Activated naive CD8-positive, alpha-beta T cell treated with anti-CD3 and anti-CD28 coated beads for 36 hours (primary cell): Measurements from ENCODE around the gene TWIST1. TPM values are rescaled to one million over a fixed set of nuclear protein-coding genes. Genes with fewer than 3 reads are reported as not detected.

Experiments used
- DNase-seq: peaks from one replicate; pipeline ENCODE4 v3.0.0; 2021
- H3K27ac Mint-ChIP-seq: one replicate; pipeline ENCODE4 v1.8.0; 2022; ENCODE audit warnings: mild to moderate bottlenecking, moderate library complexity, mixed read lengths
- H3K27me3 Mint-ChIP-seq: one replicate; pipeline ENCODE4 v1.8.0; 2022; ENCODE audit warnings: mild to moderate bottlenecking, mixed read lengths
- H3K36me3 Mint-ChIP-seq: one replicate; pipeline ENCODE4 v1.8.0; 2021; ENCODE audit warnings: mild to moderate bottlenecking, mixed read lengths
- H3K4me1 Mint-ChIP-seq: one replicate; pipeline ENCODE4 v1.8.0; 2021; ENCODE audit warnings: mixed read lengths
- H3K4me3 Mint-ChIP-seq: one replicate; pipeline ENCODE4 v1.8.0; 2022; ENCODE audit warnings: mild to moderate bottlenecking, moderate library complexity, mixed read lengths
- H3K9me3 Mint-ChIP-seq: one replicate; pipeline ENCODE4 v1.8.0; 2022; ENCODE audit warnings: mixed read lengths
- total RNA-seq, 2 experiments: library from RNA; stranded (reverse); gene quantifications; one replicate each; pipeline ENCODE4 v1.2.3, GENCODE V29; 2021

TWIST1 gene
- total RNA-seq, 2 experiments from 2014 or later: not detected

DNA sequence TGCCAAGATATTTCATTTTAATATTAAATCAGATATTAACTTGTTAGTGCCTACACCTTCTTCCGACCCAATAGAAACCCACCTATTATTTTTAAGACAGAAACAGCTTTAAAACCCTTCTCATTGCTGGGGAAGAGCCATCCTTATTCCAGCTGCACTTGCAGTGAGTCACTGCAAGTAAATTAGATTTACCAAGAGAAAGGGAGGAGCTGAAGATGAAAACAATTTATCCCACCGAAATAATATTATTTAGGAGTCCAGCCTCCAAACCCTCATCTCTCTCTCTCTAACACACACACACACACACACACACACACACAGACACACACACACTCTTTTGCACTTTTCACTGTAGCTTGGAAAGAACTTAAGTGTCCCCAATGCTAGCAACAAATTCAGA lies 26.9 kb downstream of the TWIST1 start:
- no peak overlapping the region for H3K27ac Mint-ChIP-seq
- no peak for DNase-seq

DNA sequence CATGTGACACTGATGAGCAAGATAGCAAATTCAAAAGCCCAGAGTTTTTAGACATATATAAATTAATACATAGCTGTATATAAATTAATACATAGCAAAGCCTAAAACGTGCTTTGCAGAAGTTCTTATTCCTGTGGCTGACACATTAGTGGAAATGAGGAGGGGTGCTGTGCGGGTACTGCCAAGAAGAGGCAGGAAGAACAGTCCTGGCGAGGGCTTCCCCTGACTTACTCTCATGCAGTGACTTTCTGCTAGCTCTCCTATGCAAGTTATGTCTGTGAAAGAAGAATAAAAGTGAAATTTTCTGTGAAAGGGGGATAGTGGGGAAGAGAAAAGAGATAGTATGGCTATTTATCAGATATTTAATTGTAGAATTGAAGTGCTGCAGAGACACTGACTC lies 27.6 kb downstream of the TWIST1 start:
- no peak for DNase-seq
- Mint-ChIP-seq H3K4me1 (no peaks in the 10 kb centered on the region), H3K4me3 (no peak overlapping the region), H3K9me3 (peaks cover 1% of the 10 kb centered on the region), H3K27ac (no peak overlapping the region), H3K27me3 (no peaks in the 10 kb centered on the region), H3K36me3 (no peaks in the 10 kb centered on the region)

More for the DNA sequence above, 26.9 kb downstream of the TWIST1 start:
- H3K9me3 Mint-ChIP-seq: peaks cover 1% of the 10 kb centered on the region
- H3K4me3 Mint-ChIP-seq: no peak overlapping the region
- H3K4me1 Mint-ChIP-seq: no peaks in the 10 kb centered on the region
- no peaks in the 10 kb centered on the region for H3K36me3 Mint-ChIP-seq
- H3K27me3 Mint-ChIP-seq: no peaks in the 10 kb centered on the region

GRCh38 chr7:19089378-19089777 lies 28.1 kb downstream of the TWIST1 start:
- no peaks in the 10 kb centered on the region for H3K4me1 Mint-ChIP-seq

GRCh38 chr7:19080093-19080492 lies 37.3 kb downstream of the TWIST1 start:
- Mint-ChIP-seq H3K27ac (no peak overlapping the region), H3K36me3 (no peaks in the 10 kb centered on the region), H3K4me3 (no peak overlapping the region), H3K4me1 (no peaks in the 10 kb centered on the region), H3K27me3 (no peaks in the 10 kb centered on the region), H3K9me3 (peaks cover 8% of the 10 kb centered on the region)
- DNase-seq: no peak

More at GRCh38 chr7:19089378-19089777, 28.1 kb downstream of the TWIST1 start:
- DNase-seq: no peak
- H3K4me3 Mint-ChIP-seq: no peak overlapping the region
- no peaks in the 10 kb centered on the region for H3K27me3 Mint-ChIP-seq
- no peaks in the 10 kb centered on the region for H3K36me3 Mint-ChIP-seq
- H3K27ac Mint-ChIP-seq: no peak overlapping the region
- H3K9me3 Mint-ChIP-seq: peaks cover 1% of the 10 kb centered on the region

GRCh38 chr7:19079066-19079465 lies 38.4 kb downstream of the TWIST1 start:
- H3K27ac Mint-ChIP-seq: no peak overlapping the region

DNA sequence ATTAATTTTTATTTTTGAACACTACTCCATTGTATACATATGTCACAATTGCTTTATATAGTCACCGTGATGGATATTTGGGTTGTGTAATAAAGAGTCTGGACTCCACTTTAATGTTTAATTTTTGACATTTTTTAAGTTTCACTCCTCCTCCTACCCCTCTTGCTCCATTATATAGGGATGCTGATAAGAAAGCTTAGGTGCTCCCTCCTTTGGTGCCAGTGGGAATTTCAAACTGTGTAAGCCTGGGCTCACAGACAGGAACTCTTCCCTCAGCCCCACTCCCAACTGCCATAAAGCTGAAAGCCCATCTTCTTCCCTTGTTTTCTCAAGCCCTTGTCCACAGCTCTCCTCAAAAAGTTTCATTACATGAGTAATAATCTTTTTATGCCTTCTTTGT lies 47.6 kb downstream of the TWIST1 start:
- Mint-ChIP-seq H3K9me3 (peaks cover 2% of the 10 kb centered on the region), H3K27me3 (no peaks in the 10 kb centered on the region), H3K36me3 (no peaks in the 10 kb centered on the region), H3K4me3 (no peak overlapping the region), H3K27ac (no peak overlapping the region), H3K4me1 (no peaks in the 10 kb centered on the region)
- DNase-seq: no peak

More at GRCh38 chr7:19079066-19079465, 38.4 kb downstream of the TWIST1 start:
- Mint-ChIP-seq H3K4me1 (no peaks in the 10 kb centered on the region), H3K9me3 (peaks cover 8% of the 10 kb centered on the region), H3K27me3 (no peaks in the 10 kb centered on the region), H3K36me3 (no peaks in the 10 kb centered on the region), H3K4me3 (no peak overlapping the region)
- no peak for DNase-seq

GRCh38 chr7:19066170-19066569 lies 51.3 kb downstream of the TWIST1 start:
- Mint-ChIP-seq H3K9me3 (no peaks in the 10 kb centered on the region), H3K4me1 (no peaks in the 10 kb centered on the region), H3K4me3 (no peak overlapping the region), H3K27ac (no peak overlapping the region), H3K27me3 (no peaks in the 10 kb centered on the region), H3K36me3 (no peaks in the 10 kb centered on the region)
- DNase-seq: no peak

Other genes starting within 250 kb of the TWIST1 start
- gene FERD3L, start 27.8 kb upstream of the TWIST1 start, total RNA-seq: not detected